T-helper 22 cell (primary cell): ENCODE measurements around the gene WDR64.

ENCODE experiments used
- DNase-seq: peaks from one replicate; pipeline ENCODE4 v3.0.0-alpha.2; 2020; ENCODE audit warnings: low read depth

Gene WDR64

GRCh38 chr1:241839369-241839979 lies 187.4 kb downstream of the WDR64 start:
- DNase-seq, result no peak

GRCh38 chr1:241840164-241840563 lies 188.1 kb downstream of the WDR64 start:
- no peak for DNase-seq

GRCh38 chr1:241841691-241842090 lies 189.6 kb downstream of the WDR64 start:
- no peak for DNase-seq

- no peak for DNase-seq
Measured at GRCh38 chr1:241842565-241842964, 190.5 kb downstream of the WDR64 start.

- DNase-seq, result no peak
Measured at GRCh38 chr1:241844593-241844992, 192.5 kb downstream of the WDR64 start.

- DNase-seq, result no peak
Measured at GRCh38 chr1:241846375-241846774, 194.3 kb downstream of the WDR64 start.

- DNase-seq, result no peak
Measured at GRCh38 chr1:241846862-241847539, 194.9 kb downstream of the WDR64 start.

- DNase-seq, result no peak
Measured at GRCh38 chr1:241847540-241847795, 195.4 kb downstream of the WDR64 start.

GRCh38 chr1:241847796-241848685 lies 196.0 kb downstream of the WDR64 start, which contains the start of gene EXO1:
Gene EXO1, plus strand, starts transcription at chr1:241848204. Its CDS starts 2,222 bp downstream, at chr1:241850426.
- peak; percentile 77 for DNase-seq

- no peak for DNase-seq
Measured at GRCh38 chr1:241848686-241849344, 196.7 kb downstream of the WDR64 start.

GRCh38 chr1:241849345-241849695 lies 197.2 kb downstream of the WDR64 start:
- DNase-seq, result no peak
